Measurements from ENCODE around the gene CNPY3. TPM values are rescaled to one million over a fixed set of nuclear protein-coding genes. Genes with fewer than 3 reads are reported as not detected.

CNPY3 gene
- total and polyA plus RNA-seq, 10 of the 15 experiments (the other 5 are each of a cell fraction or from before 2014, with no cell fraction given): 7.2 to 102 (median 73.6) TPM

DNA sequence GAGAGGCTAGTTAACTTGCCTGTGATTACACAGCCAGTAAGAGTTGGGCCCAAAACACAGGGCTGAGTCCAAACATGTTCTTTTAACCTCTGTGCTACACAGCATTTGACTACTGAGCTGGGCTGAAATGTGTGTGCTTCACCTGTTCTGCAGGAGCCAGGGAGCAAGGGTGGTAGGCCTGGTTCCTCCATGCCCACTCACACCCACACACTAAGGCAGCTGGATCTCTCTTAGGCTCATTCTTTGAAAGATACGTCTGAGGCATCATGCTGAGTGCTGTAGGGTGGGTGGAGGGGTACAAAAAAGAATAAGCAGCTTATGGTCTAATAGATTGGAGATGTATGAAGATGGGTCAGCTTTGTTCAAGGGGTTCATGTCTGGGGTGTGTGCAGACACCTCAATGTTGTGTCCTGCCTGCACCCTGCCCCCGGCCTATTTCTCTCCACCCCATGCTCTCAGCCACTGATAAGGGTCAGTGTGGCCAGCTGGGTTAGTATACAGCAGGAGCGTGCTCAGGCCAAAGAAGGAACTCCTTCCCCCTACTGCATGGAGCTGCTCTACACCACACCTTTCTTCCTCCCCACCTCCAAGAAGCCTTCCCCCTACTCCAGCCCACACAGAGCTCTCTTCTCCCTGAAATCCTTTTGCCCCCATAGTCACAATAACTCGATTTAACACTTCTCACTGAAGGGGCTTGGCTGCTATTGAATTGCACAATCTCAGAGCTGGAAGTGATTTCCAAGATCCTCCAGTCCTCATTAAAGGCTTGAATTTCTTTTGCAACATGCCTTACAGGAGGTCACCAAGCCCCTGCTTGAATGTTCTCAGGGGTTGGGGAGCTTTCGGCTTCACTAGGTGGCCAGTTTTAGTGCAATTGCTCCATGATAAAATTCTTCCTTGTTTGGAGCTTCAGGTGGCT is 58.5 kb downstream of the CNPY3 start (continued):
- TF ChIP-seq CREB1 (IDR thresholded peaks at IDR 0.05; ENCODE audit: low read depth) (no peak), ATF7 (IDR thresholded peaks at IDR 0.05; ENCODE audit: low read depth) (no peak), POLR2AphosphoS2 (IDR thresholded peaks at IDR 0.05; ENCODE audit: low read depth, low read length) (no peak), ZNF207 (IDR thresholded peaks at IDR 0.05; ENCODE audit: borderline replicate concordance) (no peak), KAT2A (conservative IDR thresholded peaks at IDR 0.05; ENCODE audit: control insufficient read depth, low read depth, low read length) (no peak), MEF2B (IDR thresholded peaks at IDR 0.05; ENCODE audit: partially characterized antibody, poor library complexity, severe bottlenecking) (no peak), NBN (IDR thresholded peaks at IDR 0.05) (no peak)
- TF ChIP-seq, protein P1, sequence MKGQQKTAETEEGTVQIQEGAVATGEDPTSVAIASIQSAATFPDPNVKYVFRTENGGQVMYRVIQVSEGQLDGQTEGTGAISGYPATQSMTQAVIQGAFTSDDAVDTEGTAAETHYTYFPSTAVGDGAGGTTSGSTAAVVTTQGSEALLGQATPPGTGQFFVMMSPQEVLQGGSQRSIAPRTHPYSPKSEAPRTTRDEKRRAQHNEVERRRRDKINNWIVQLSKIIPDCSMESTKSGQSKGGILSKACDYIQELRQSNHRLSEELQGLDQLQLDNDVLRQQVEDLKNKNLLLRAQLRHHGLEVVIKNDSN (IDR thresholded peaks at IDR 0.05; ENCODE audit: borderline replicate concordance, extremely low read length, insufficient read depth, low read depth, low read length): no peak
- TF ChIP-seq, protein P2, sequence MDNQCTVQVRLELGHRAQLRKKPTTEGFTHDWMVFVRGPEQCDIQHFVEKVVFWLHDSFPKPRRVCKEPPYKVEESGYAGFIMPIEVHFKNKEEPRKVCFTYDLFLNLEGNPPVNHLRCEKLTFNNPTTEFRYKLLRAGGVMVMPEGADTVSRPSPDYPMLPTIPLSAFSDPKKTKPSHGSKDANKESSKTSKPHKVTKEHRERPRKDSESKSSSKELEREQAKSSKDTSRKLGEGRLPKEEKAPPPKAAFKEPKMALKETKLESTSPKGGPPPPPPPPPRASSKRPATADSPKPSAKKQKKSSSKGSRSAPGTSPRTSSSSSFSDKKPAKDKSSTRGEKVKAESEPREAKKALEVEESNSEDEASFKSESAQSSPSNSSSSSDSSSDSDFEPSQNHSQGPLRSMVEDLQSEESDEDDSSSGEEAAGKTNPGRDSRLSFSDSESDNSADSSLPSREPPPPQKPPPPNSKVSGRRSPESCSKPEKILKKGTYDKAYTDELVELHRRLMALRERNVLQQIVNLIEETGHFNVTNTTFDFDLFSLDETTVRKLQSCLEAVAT (IDR thresholded peaks at IDR 0.05): no peak

Measured in GM12878 (cell line).